ENCODE data around the gene BCL2L14.

The BCL2L14 gene

DNA sequence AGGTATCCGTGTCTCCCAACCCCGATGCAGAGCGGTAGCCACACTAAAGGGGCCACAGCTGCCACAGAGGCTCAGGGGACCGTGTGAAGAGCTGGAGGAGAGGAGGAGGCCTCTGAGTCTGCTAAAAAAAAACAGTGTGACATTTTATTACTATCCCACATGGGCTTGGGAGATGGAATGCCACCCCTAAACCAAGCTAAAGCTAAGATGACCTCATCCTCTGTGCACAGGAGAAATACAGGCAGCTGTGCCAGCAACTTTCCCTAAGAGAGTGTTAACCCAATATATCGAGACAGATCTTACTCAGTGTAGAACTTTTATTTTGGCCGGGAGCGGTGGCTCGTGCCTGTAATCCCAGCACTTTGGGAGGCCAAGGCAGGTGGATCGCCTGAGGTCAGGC lies 18.0 kb downstream of the BCL2L14 start:
- Histone ChIP-seq H3K27ac (replicated peaks) (no peak overlapping the region), H3K27me3 (ENCODE audit: insufficient read depth, poor library complexity, severe bottlenecking) (peaks cover 3% of the 10 kb centered on the region), H3K4me3 (replicated peaks; ENCODE audit: insufficient read depth, low read length) (no peak overlapping the region)
- DNase-seq (ENCODE audit: low read depth in 1 of 2, low spot score in 1 of 2) = no peak
- no peak for TF ChIP-seq SPI1 (IDR thresholded peaks at IDR 0.05; ENCODE audit: borderline replicate concordance, low read depth)
- no peak for TF ChIP-seq GABPA (IDR thresholded peaks at IDR 0.05; ENCODE audit: low read depth)
- TF ChIP-seq, protein P1, sequence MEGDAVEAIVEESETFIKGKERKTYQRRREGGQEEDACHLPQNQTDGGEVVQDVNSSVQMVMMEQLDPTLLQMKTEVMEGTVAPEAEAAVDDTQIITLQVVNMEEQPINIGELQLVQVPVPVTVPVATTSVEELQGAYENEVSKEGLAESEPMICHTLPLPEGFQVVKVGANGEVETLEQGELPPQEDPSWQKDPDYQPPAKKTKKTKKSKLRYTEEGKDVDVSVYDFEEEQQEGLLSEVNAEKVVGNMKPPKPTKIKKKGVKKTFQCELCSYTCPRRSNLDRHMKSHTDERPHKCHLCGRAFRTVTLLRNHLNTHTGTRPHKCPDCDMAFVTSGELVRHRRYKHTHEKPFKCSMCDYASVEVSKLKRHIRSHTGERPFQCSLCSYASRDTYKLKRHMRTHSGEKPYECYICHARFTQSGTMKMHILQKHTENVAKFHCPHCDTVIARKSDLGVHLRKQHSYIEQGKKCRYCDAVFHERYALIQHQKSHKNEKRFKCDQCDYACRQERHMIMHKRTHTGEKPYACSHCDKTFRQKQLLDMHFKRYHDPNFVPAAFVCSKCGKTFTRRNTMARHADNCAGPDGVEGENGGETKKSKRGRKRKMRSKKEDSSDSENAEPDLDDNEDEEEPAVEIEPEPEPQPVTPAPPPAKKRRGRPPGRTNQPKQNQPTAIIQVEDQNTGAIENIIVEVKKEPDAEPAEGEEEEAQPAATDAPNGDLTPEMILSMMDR (IDR thresholded peaks at IDR 0.05; ENCODE audit: insufficient read depth, low read length) = no peak
- TF ChIP-seq POLR2AphosphoS5 (IDR thresholded peaks at IDR 0.05; ENCODE audit: low read depth) = no peak

DNA sequence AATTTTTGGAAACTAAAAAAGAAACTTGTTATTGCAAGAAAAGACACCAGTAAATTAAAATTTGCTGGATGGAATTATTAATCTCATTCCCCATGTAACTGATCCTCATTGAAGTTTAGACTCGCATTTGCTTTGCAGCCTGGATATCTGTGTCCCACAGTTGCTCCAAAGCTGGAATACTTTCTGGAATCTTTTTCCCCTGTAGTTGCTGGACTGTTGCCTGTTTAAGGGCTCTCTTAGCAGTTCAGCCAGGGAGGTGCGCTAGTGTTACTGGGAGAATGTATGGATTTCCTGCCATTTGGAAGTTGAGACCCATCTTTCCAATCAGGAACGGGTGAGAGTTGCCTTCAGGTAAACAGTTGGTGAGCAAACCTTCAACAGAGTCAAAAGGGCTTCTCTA lies 20.3 kb downstream of the BCL2L14 start:
- H3K27me3 ChIP-seq (ENCODE audit: insufficient read depth, poor library complexity, severe bottlenecking) = peaks cover 7% of the 10 kb centered on the region
- TF ChIP-seq SPI1 (IDR thresholded peaks at IDR 0.05; ENCODE audit: borderline replicate concordance, low read depth) = no peak
- TF ChIP-seq, protein P1 (IDR thresholded peaks at IDR 0.05; ENCODE audit: insufficient read depth, low read length) = no peak
- no peak for TF ChIP-seq GABPA (IDR thresholded peaks at IDR 0.05; ENCODE audit: low read depth)
- no peak for TF ChIP-seq POLR2AphosphoS5 (IDR thresholded peaks at IDR 0.05; ENCODE audit: low read depth)
- TF ChIP-seq, protein P2, sequence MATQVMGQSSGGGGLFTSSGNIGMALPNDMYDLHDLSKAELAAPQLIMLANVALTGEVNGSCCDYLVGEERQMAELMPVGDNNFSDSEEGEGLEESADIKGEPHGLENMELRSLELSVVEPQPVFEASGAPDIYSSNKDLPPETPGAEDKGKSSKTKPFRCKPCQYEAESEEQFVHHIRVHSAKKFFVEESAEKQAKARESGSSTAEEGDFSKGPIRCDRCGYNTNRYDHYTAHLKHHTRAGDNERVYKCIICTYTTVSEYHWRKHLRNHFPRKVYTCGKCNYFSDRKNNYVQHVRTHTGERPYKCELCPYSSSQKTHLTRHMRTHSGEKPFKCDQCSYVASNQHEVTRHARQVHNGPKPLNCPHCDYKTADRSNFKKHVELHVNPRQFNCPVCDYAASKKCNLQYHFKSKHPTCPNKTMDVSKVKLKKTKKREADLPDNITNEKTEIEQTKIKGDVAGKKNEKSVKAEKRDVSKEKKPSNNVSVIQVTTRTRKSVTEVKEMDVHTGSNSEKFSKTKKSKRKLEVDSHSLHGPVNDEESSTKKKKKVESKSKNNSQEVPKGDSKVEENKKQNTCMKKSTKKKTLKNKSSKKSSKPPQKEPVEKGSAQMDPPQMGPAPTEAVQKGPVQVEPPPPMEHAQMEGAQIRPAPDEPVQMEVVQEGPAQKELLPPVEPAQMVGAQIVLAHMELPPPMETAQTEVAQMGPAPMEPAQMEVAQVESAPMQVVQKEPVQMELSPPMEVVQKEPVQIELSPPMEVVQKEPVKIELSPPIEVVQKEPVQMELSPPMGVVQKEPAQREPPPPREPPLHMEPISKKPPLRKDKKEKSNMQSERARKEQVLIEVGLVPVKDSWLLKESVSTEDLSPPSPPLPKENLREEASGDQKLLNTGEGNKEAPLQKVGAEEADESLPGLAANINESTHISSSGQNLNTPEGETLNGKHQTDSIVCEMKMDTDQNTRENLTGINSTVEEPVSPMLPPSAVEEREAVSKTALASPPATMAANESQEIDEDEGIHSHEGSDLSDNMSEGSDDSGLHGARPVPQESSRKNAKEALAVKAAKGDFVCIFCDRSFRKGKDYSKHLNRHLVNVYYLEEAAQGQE (IDR thresholded peaks at IDR 0.05; ENCODE audit: insufficient replicate concordance, low read depth) = no peak
- no peak for DNase-seq (ENCODE audit: low read depth in 1 of 2, low spot score in 1 of 2)
- H3K27ac ChIP-seq (replicated peaks) = no peak overlapping the region
- no peak overlapping the region for H3K4me3 ChIP-seq (replicated peaks; ENCODE audit: insufficient read depth, low read length)

DNA sequence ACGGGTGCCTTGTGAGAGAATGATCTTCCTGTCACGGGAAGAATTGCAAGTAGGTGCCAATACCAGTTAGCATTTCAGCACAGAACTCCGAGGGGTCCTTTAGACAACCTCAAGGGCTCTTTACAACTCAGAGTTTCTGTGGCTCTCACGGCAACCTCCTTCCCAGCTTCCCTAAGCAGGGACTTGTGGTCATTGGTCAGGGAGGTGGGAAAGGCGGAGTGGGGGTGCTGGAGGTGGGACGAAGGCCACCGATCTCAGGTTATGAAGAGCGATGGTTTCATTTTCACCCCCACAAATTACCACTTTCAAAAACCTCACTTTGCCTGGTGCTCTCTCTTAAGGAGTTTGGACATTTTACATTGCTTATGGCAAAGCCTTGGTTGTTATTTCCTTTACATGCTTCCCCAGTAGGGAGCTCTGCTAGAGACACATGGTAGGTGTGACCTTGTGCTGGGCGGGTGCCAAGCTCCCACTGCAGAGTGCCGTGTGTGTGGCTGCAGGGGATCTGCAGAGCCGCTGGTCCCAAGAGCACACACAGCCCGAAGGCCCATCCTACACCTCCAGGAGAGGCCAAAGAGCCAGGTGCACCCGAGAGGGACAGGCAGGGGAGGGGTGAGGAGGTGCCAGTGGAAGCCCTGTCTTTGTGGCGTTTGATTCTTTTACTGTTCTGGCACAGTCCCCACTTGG lies 21.4 kb downstream of the BCL2L14 start:
- no peak overlapping the region for H3K4me3 ChIP-seq (replicated peaks; ENCODE audit: insufficient read depth, low read length)
- H3K27me3 ChIP-seq (ENCODE audit: insufficient read depth, poor library complexity, severe bottlenecking) = peaks cover 7% of the 10 kb centered on the region
- TF ChIP-seq SPI1 (IDR thresholded peaks at IDR 0.05; ENCODE audit: borderline replicate concordance, low read depth) = no peak
- TF ChIP-seq, protein P1 (IDR thresholded peaks at IDR 0.05; ENCODE audit: insufficient read depth, low read length) = no peak
- TF ChIP-seq POLR2AphosphoS5 (IDR thresholded peaks at IDR 0.05; ENCODE audit: low read depth) = no peak
- TF ChIP-seq GABPA (IDR thresholded peaks at IDR 0.05; ENCODE audit: low read depth) = no peak
- TF ChIP-seq, protein P2 (IDR thresholded peaks at IDR 0.05; ENCODE audit: insufficient replicate concordance, low read depth) = no peak
- DNase-seq (ENCODE audit: low read depth in 1 of 2, low spot score in 1 of 2) = no peak
- no peak overlapping the region for H3K27ac ChIP-seq (replicated peaks)

DNA sequence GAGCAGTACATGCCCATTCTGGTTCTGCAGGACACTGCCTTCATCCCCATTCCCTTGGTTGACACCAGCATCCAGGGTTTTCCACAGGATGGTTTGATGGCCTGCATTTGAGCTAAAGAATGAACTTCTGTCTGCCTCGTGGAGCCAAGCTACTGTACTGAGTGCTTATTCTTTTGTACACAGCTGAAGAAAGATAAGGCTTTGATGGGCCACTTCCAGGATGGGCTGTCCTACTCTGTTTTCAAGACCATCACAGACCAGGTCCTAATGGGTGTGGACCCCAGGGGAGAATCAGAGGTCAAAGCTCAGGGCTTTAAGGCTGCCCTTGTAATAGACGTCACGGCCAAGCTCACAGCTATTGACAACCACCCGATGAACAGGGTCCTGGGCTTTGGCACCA lies 23.7 kb downstream of the BCL2L14 start:
- Histone ChIP-seq H3K4me3 (replicated peaks; ENCODE audit: insufficient read depth, low read length) (no peak overlapping the region), H3K27ac (replicated peaks) (no peak overlapping the region), H3K27me3 (ENCODE audit: insufficient read depth, poor library complexity, severe bottlenecking) (peaks cover 11% of the 10 kb centered on the region)
- TF ChIP-seq, protein P1 (IDR thresholded peaks at IDR 0.05; ENCODE audit: insufficient read depth, low read length) = no peak
- TF ChIP-seq POLR2AphosphoS5 (IDR thresholded peaks at IDR 0.05; ENCODE audit: low read depth) (no peak), SPI1 (IDR thresholded peaks at IDR 0.05; ENCODE audit: borderline replicate concordance, low read depth) (no peak), GABPA (IDR thresholded peaks at IDR 0.05; ENCODE audit: low read depth) (no peak)
- TF ChIP-seq, protein P2 (IDR thresholded peaks at IDR 0.05; ENCODE audit: insufficient replicate concordance, low read depth) = no peak
- DNase-seq (ENCODE audit: low read depth in 1 of 2, low spot score in 1 of 2) = no peak
